Ishikawa (cell line): Measurements from ENCODE around the gene CACNA1D.

Experiments used
- EP300 ChIP-seq: IDR thresholded peaks from 2 replicates; pipeline ENCODE4 v1.6.1; 2012; ENCODE audit warnings: borderline replicate concordance
- FOXM1 ChIP-seq: IDR thresholded peaks from 2 replicates; pipeline ENCODE4 v1.6.1; 2012; ENCODE audit warnings: low read depth, borderline replicate concordance
- MAX ChIP-seq: IDR thresholded peaks from 2 replicates; pipeline ENCODE4 v1.6.1; 2012
- REST ChIP-seq: IDR thresholded peaks from 2 replicates; pipeline ENCODE4 v1.6.1; 2012; ENCODE audit warnings: low read depth, mild to moderate bottlenecking
- TEAD4 ChIP-seq: IDR thresholded peaks from 2 replicates; pipeline ENCODE4 v1.6.1; 2012
- YY1 ChIP-seq: IDR thresholded peaks from 2 replicates; pipeline ENCODE4 v1.6.1; 2012; ENCODE audit warnings: low read depth

- TF ChIP-seq EP300 (no peak), YY1 (no peak), TEAD4 (no peak), FOXM1 (no peak), REST (no peak), MAX (no peak)
These were observed 156.7 kb downstream of the CACNA1D start for GRCh38 chr3:53650928-53651661.
